HG02852 (cell line): Measurements from ENCODE around the gene CHCHD6.
"Not testable (repeated sequence)": the region's sequence is repeated elsewhere in the genome, so short reads cannot be mapped to it uniquely, and the experiment has no call there.

Experiments used
- ATAC-seq: cut with Tn5 transposase; IDR thresholded peaks from one replicate; pipeline ENCODE4 v1.9.1; 2021; ENCODE audit warnings: mild to moderate bottlenecking, moderate library complexity; ENCODE audit not compliant: unreplicated experiment

Gene CHCHD6

GRCh38 chr3:126763035-126763434 lies 59.0 kb downstream of the CHCHD6 start:
- ATAC-seq: no peak

- no peak for ATAC-seq
Measured at GRCh38 chr3:126765187-126766069, 61.4 kb downstream of the CHCHD6 start.

DNA sequence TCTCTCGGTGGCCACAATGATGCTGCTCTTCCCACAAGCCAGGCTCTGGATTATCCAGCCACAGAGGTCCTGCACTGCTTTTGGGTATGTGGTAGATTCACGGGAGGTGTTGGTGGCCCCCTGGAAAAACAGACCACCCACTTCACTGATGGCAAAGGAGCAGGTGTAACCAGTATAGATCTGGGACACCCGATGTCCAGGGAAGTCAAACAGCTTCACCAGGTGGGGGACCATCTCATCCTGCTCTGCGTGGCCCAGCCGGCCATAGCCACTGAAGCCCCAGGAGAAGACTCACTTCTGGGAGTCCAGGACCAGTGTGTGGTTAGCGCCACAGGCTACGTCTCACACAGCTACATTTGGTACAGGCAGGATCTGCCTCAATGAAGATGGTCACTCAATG lies 62.6 kb downstream of the CHCHD6 start:
- no peak for ATAC-seq

DNA sequence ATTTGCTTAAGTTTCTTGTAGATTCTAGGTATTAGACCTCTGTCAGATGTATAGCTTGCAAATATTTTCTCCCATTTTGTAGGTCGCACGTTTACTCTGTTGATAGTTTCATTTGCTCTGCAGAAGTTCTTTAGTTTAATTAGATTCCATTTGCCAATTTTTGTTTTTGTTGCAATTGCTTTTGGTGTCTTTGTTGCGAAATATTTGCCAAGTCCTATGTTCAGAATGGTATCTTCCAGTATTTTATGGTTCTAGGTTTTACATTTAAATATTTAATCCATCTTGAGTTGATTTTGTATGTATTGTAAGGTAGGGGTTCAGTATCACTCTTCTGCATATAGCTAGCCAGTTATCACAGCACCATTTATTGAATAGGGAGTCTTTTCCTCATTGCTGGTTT lies 64.9 kb downstream of the CHCHD6 start:
- ATAC-seq: no peak

DNA sequence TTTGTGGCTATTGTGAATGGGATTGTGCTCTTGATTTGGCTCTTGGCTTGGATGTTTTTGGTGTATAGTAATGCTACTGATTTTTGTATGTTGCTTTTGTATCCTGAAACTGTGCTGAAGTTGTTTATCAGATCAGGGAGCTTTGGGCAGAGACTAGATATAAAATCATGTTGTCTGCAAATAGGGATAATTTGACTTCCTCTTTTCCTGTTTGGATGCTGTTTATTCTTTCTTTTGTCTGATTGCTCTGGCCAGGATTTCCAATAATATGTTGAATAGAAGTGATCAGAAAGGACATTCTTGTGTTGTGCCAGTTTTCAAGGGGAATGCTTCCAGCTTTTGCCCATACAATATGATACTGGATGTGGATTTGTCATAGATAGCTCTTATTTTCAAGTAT lies 66.1 kb downstream of the CHCHD6 start:
- no peak for ATAC-seq

- ATAC-seq: no peak
Measured at GRCh38 chr3:126773167-126773566, 69.1 kb downstream of the CHCHD6 start.

GRCh38 chr3:126773783-126774182 lies 69.7 kb downstream of the CHCHD6 start:
- no peak for ATAC-seq

- ATAC-seq: no peak
Measured at GRCh38 chr3:126777366-126777765, 73.3 kb downstream of the CHCHD6 start.

DNA sequence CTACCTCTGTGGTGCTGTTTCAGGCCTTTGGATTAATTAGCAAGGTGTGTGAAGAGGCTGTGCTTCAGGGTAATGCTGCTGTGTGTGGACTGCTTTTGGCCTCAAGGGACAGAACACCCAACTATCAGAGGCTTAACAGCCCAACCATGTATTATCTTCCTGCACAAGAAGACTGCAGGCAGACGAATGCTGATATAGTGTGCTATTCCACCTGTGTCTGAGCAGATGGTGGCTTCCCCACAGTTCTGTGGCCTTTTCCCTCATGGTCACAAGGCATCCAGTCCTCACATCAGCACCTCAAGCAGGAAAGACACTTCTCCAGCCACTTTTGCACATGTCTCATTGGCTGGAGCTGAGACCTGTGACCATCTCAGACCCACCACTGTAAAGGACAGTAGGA lies 76.6 kb downstream of the CHCHD6 start:
- no peak for ATAC-seq

DNA sequence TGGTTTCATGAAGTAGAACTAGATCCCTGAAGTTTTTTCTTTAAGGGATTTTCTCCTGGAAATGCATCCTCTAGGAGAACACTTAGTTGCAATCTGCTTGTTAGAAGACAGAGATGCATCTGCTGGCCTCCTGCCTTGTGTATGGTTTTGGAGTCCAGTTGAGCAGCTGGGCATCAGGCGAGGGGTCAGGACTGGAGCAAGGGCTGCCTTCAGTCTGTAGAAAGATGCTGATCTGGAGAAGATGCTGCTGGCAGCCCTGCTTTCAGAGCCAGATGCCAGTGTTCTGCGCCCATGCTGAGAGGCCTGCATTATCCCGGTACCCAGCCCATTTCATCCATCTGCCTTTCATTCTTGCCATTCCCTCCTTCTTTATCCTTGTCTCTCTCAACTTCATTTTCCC lies 77.4 kb downstream of the CHCHD6 start:
- no peak for ATAC-seq

DNA sequence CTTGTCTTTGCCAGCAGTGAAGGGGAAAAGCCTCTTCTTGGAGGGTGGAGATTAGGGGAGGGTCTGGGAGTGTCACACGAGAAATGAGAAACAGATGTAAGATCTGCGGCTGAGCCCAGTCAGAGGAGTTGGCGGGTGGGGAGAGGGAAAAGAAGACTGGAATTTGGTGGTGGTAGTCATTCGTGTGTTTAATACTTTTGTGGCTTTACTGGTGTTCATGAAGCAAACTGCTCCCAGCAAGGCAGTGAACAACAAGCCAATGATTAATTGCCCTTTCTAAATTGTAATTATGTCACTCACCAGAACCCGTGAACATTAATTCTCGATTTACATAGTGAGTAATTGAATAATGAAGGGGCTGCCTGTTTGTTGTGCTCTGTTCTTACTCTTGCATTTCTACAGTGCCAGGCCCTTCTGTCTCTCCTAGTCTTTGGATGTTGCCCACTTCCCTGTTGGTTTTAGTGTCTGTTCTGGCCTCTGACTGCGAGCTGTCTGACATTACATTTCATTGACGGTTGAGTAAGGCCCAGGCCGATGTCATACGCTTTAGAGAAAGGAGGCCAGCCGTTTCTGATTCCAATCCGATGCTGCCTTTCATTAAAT lies 78.0 kb downstream of the CHCHD6 start:
- no peak for ATAC-seq

- ATAC-seq: no peak
Measured at GRCh38 chr3:126782536-126782935, 78.5 kb downstream of the CHCHD6 start.

DNA sequence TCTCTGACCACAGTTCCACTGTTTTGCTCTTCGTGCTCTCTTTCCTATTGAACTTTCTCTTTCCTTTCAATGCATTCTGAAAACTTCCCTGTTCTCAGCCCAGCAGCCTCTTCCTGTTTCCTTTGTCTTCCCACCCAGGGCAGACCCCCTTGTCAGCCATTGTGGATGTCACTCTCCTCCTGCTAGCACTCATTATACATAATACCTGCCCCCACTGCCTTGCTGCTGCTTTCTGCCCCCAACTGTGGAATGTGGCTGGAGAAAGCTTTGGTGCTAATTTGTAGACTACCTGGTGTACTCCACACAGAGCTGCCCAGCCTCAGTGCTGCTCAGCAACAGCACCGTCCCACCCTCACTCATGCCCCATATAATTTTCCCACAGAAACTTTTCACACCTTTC lies 80.2 kb downstream of the CHCHD6 start:
- ATAC-seq: no peak

- ATAC-seq: not testable (repeated sequence)
Measured at GRCh38 chr3:126791320-126791719, 87.3 kb downstream of the CHCHD6 start.

DNA sequence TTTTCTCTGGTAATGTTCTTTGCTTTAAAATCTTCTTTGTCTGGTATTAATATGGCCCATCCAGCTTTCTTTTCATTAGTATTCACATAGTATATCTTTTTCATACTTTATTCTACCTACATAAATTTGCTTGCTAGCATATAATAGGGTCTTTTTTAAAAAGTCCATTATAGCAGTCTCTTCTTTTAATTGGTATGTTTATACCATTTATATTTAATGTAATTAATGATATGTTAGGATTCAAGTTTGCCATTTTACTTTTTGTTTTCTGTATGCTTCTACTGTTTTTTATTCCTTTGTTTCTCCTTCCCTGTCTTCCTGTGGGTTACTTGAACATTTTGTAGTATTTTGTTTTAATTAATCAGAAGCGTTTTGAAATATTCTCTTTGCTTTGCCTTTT lies 89.0 kb downstream of the CHCHD6 start:
- ATAC-seq: no peak

- no peak for ATAC-seq
Measured at GRCh38 chr3:126797563-126797962, 93.5 kb downstream of the CHCHD6 start.

DNA sequence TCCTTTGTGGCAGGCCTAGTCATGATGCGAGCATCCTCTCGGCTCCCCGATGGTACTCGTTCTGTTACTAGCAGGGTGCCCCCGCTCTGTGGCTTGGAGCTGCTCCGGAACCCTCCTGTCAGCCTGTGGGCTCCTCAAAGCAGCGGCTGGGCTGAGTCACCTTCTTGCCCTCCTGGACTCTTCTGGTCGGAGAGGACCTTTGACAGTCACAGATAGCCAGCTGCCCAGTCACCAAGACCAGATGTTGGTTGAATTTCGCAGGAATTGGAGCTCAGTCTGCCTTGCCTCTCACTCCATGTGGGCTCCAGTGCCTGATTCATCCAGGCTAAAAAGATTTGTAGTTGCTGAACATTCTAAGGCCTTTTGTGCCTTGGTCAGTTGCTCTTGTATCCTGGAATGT lies 94.5 kb downstream of the CHCHD6 start:
- ATAC-seq: no peak

DNA sequence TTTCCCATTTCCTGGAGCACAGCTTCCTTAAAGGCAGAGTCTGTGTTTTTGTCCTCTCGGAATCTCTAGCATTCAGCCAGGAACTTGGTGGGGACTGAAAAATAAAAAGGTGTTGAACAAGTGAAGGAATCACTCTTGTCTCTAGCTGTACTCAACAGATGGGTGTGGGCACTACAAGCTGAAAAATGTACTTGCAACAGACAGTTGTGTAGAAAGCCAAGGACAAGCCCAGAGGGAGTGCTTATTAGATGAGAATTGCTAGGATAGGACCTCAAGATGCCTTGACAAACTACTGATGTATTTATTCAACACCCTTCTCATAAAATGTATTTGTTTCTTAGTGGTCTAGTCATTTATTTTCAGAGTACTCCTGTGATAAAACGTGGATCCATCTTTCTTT lies 95.1 kb downstream of the CHCHD6 start:
- no peak for ATAC-seq

- not testable (repeated sequence) for ATAC-seq
Measured at GRCh38 chr3:126801312-126801711, 97.3 kb downstream of the CHCHD6 start.

DNA sequence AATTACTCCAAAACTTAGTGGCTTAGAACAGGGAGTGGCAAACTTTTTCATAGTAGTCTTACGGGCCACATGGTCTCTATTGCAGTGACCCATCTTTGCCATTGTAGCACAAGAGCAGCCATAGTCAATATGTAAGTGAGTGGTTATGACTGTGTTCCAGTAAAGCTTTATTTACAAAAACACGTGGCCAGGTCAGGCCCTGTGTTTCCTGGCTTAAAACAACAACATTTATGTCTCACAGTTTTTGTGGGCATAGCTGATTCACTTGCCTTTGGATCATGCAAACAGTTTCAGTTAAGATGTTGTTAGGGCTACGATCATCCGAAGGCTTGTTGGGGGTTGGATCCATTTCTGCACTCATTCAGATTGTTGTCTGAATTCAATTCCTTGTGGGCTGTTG lies 103.8 kb downstream of the CHCHD6 start:
- no peak for ATAC-seq

- no peak for ATAC-seq
Measured at GRCh38 chr3:126811530-126811929, 107.5 kb downstream of the CHCHD6 start.

DNA sequence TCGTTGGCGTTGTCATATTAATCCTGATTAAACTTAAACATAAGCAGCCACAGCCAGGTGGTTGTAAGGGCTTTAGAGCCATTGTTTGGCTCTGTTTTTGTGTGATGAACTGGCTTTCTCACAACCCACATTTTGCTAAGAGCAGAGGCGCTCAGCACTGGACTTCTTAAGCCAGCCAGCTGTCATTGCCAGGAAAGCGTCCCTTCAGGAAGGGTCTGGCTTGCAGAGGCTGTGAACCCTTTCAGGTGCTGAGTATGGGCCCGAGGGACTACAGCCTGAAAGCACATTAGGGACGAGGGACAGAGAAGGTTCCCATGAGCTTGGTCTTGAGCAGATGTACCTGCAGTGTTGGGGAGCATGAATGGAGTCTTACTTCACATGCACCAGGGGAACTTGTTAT lies 112.3 kb downstream of the CHCHD6 start:
- ATAC-seq: no peak
